Measurements from ENCODE around the gene NIPAL4.
"Not testable (repeated sequence)": the region's sequence is repeated elsewhere in the genome, so short reads cannot be mapped to it uniquely, and the experiment has no call there.

Gene NIPAL4

GRCh38 chr5:157463621-157464518 is 3.9 kb downstream of the NIPAL4 start:
- DNase-seq, result no peak

GRCh38 chr5:157464519-157465171 is 4.6 kb downstream of the NIPAL4 start:
- peak; percentile 56 for DNase-seq

- DNase-seq, result no peak
These were observed 8.4 kb downstream of the NIPAL4 start for GRCh38 chr5:157468293-157468965.

- DNase-seq, result no peak
These were observed 9.1 kb downstream of the NIPAL4 start for GRCh38 chr5:157469073-157469472.

- DNase-seq, result no peak
These were observed 9.7 kb downstream of the NIPAL4 start for GRCh38 chr5:157469687-157470086.

- DNase-seq, result no peak
These were observed 10.6 kb downstream of the NIPAL4 start for GRCh38 chr5:157470631-157471030.

- no peak for DNase-seq
These were observed 11.7 kb downstream of the NIPAL4 start for GRCh38 chr5:157471709-157472108.

- DNase-seq, result no peak
These were observed 13.6 kb downstream of the NIPAL4 start for GRCh38 chr5:157473383-157474320.

GRCh38 chr5:157475432-157475831 is 15.4 kb downstream of the NIPAL4 start:
- no peak for DNase-seq

GRCh38 chr5:157476702-157477408 is 16.8 kb downstream of the NIPAL4 start:
- DNase-seq, result peak; percentile 32

- DNase-seq, result no peak
These were observed 17.9 kb downstream of the NIPAL4 start for GRCh38 chr5:157477814-157478494.

- no peak for DNase-seq
These were observed 18.7 kb downstream of the NIPAL4 start for GRCh38 chr5:157478726-157479125.

- DNase-seq, result no peak
These were observed 19.2 kb downstream of the NIPAL4 start for GRCh38 chr5:157479166-157479565.

- no peak for DNase-seq
These were observed 19.8 kb downstream of the NIPAL4 start for GRCh38 chr5:157479612-157480510.

- DNase-seq, result no peak
These were observed 21.3 kb downstream of the NIPAL4 start for GRCh38 chr5:157481265-157481664.

- DNase-seq, result no peak
These were observed 21.7 kb downstream of the NIPAL4 start for GRCh38 chr5:157481666-157482065.

- not testable (repeated sequence) for DNase-seq
These were observed 22.7 kb downstream of the NIPAL4 start for GRCh38 chr5:157482702-157483101.

GRCh38 chr5:157484768-157485167 is 24.8 kb downstream of the NIPAL4 start:
- no peak for DNase-seq

GRCh38 chr5:157485340-157485739 is 25.3 kb downstream of the NIPAL4 start:
- no peak for DNase-seq

- no peak for DNase-seq
These were observed 25.8 kb downstream of the NIPAL4 start for GRCh38 chr5:157485811-157486210.

Measured in CD4-positive, alpha-beta T cell treated with Interleukin-17A for 4 hours (primary cell).